Duodenal mucosa (tissue), 2 donors: ENCODE data around the gene LSM4.
"Not testable (repeated sequence)": the region's sequence is repeated elsewhere in the genome, so short reads cannot be mapped to it uniquely, and the experiment has no call there.

Source experiments
- H3K27ac ChIP-seq: one replicate; pipeline ENCODE4 v1.7.0; 2013; ENCODE audit warnings: low read depth, low read length
- H3K27me3 ChIP-seq, 2 donors: one replicate each; pipeline ENCODE4 v1.7.0; 2013; ENCODE audit warnings: low read length in 2 of 2, control low read depth in 1 of 2; ENCODE audit not compliant: insufficient read depth in 2 of 2, control insufficient read depth in 1 of 2
- H3K36me3 ChIP-seq, 2 donors: one replicate each; pipeline ENCODE4 v1.7.0; 2013; ENCODE audit warnings: low read length in 2 of 2, control low read depth in 1 of 2; ENCODE audit not compliant: insufficient read depth in 2 of 2, control insufficient read depth in 1 of 2
- H3K4me1 ChIP-seq, 2 donors: one replicate each; pipeline ENCODE4 v1.7.0; 2013; ENCODE audit warnings: low read length in 2 of 2, control low read depth in 1 of 2; ENCODE audit not compliant: insufficient read depth in 2 of 2, control insufficient read depth in 1 of 2
- H3K4me3 ChIP-seq, 2 donors: one replicate each; pipeline ENCODE4 v1.7.0; 2013; ENCODE audit warnings: low read length in 2 of 2, low read depth in 1 of 2
- H3K9ac ChIP-seq, 2 donors: one replicate each; pipeline ENCODE4 v1.7.0; 2013; ENCODE audit warnings: low read length in 2 of 2, low read depth in 1 of 2
- H3K9me3 ChIP-seq, 2 donors: one replicate each; pipeline ENCODE4 v1.7.0; 2013; ENCODE audit warnings: low read length in 2 of 2, control low read depth in 1 of 2; ENCODE audit not compliant: control insufficient read depth in 1 of 2

Gene LSM4

GRCh38 chr19:18354743-18355142 lies 31.9 kb upstream of the LSM4 start:
- peaks cover 24 to 57% of the 10 kb centered on the region in 2 donors for H3K36me3 ChIP-seq
- H3K4me3 ChIP-seq, H3K9ac ChIP-seq, H3K4me1 ChIP-seq, H3K27me3 ChIP-seq, H3K9me3 ChIP-seq, H3K27ac ChIP-seq: not testable (repeated sequence)

DNA sequence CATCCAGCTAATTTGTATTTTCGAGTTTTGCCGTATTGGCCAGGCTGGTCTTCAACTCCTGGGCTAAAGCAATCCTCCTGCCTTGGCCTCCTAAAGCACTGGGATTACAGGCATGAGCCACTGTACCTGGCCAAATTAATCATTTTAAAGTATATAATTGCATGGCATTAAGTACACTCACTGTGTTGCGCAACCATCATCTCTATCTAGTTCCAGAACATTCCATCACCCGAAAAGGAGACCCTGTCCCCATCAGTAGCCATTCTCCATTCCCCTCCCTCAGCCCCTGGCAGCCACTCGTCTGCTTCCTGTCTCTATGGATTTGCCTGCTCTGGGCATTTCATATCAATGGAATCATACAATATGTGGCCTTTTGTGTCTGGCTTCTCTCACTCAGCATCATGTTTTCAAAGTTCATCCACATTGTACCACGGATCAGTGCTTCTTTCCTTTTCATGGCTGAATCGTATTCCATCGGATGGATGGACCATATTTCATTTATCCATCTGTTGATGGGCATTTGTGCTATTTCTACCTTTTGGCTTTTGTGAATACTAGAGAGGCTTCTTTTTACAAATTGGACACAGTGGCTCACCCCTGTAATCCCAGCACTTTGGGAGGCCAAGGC lies 30.6 kb upstream of the LSM4 start:
- peaks cover 24 to 49% of the 10 kb centered on the region in 2 donors for H3K36me3 ChIP-seq
- H3K9ac ChIP-seq: no peak overlapping the region
- peaks cover 0 to 3% of the 10 kb centered on the region in 2 donors for H3K4me1 ChIP-seq
- no peak overlapping the region for H3K27ac ChIP-seq
- H3K27me3 ChIP-seq: no peaks in the 10 kb centered on the region
- no peaks in the 10 kb centered on the region for H3K9me3 ChIP-seq
- H3K4me3 ChIP-seq: no peak overlapping the region

DNA sequence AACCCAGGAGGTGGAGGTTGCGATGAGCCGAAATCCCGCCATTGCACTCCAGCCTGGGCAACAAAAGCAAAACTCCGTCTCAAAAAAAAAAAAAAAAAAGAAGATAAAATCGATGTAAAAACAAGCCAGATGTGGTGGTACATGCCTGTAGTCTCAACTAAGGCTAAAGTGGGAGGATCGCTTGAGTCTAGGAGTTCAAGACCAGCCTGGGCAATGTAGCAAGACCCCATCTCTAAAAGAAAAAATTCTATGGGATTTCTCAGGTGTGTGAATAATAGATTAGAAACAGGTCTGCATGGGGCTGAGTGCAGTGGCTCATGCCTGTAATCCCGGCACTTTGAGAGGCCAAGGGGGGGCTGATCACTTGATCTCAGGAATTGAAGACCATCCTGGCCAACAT lies 28.7 kb upstream of the LSM4 start:
- Histone ChIP-seq H3K27ac (no peak overlapping the region), H3K27me3 (no peaks in the 10 kb centered on the region), H3K9ac (no peak overlapping the region), H3K9me3 (no peaks in the 10 kb centered on the region), H3K36me3 (peaks cover 12 to 34% of the 10 kb centered on the region in 2 donors), H3K4me1 (no peaks in the 10 kb centered on the region), H3K4me3 (no peak overlapping the region)

DNA sequence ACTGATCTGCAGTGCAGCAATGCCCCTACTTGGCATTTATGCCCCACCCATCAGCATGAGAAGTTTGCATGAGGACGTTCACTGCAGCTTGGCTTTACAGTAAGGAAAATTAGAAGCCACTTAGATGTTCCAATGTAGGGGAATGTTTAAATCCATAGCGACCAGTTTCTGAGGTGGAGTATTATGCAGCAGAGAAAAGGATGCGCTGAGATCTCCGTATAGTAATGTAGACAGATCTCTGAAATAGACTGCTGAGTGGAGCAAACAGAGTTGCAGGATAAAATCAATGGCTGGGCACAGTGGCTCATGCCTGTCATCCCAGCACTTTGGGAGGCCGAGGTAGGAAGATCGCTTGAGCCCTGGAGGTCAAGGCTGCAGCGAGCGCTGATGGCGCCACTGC lies 27.6 kb upstream of the LSM4 start:
- H3K4me1 ChIP-seq: no peaks in the 10 kb centered on the region
- no peaks in the 10 kb centered on the region for H3K9me3 ChIP-seq
- no peaks in the 10 kb centered on the region for H3K27me3 ChIP-seq
- H3K36me3 ChIP-seq: peaks cover 11 to 27% of the 10 kb centered on the region in 2 donors
- H3K9ac ChIP-seq: no peak overlapping the region
- no peak overlapping the region for H3K27ac ChIP-seq
- no peak overlapping the region for H3K4me3 ChIP-seq

DNA sequence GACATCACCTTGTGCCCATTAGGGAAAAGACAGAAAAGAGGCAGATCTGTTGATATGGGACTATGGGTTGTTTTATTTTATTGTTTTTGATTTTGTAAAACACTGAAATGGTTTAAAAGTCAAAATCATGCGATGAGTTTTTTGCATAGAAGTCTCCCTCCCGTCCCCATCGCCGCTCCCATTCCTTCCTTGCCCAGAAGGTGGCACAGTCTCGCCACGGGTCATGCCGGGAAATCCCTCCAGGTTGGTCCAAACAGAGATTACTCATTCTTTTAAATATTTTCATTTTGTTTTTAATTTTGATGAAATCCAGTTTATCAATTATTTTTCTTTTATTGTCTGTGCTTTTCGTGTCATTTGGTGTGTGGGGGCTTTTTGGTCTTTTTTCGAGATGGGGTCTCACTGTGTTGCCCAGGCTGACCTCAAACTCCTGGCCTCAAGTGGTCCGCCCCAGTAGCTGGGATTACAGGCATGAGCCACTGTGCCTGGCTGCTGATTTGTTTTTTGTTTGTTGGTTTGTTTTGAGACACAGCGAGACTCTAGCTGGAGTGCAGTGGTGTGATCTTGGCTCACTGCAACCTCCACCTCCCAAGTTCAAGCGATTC lies 26.8 kb upstream of the LSM4 start:
- Histone ChIP-seq H3K36me3 (peaks cover 9 to 23% of the 10 kb centered on the region in 2 donors), H3K4me1 (no peaks in the 10 kb centered on the region), H3K27me3 (no peaks in the 10 kb centered on the region), H3K4me3 (no peak overlapping the region), H3K27ac (no peak overlapping the region), H3K9me3 (no peaks in the 10 kb centered on the region), H3K9ac (no peak overlapping the region)

DNA sequence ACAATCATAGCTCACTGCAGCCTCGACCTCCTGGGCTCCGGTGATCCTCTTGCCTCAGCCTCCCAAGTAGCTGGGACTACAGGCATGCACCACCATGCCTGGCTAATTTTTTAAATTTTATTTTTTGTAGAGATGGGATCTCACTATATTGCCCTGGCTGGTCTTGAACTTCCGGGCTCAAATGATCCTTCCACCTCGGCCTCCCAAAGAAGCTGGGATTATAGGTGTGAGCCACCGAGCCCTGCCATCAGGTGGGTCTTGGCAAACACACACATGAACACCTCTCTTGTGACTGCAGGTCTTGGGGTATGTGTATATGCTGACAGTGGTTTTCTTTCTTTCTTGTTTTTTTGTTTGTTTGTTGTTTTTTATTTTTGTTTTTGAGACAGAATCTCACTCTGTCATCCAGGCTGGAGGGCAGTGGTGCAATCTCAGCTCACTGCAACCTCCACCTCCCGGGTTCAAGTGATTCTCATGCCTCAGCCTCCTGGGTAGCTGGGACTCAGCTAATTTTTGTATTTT lies 26.0 kb upstream of the LSM4 start:
- H3K9ac ChIP-seq, H3K27ac ChIP-seq, H3K9me3 ChIP-seq, H3K4me1 ChIP-seq, H3K27me3 ChIP-seq, H3K4me3 ChIP-seq: not testable (repeated sequence)
- H3K36me3 ChIP-seq: peaks cover 9 to 21% of the 10 kb centered on the region in 2 donors

- Histone ChIP-seq H3K27ac (no peak overlapping the region), H3K9me3 (no peaks in the 10 kb centered on the region), H3K27me3 (no peaks in the 10 kb centered on the region), H3K36me3 (peaks cover 9 to 21% of the 10 kb centered on the region in 2 donors), H3K4me3 (no peak overlapping the region), H3K4me1 (peaks cover 0 to 4% of the 10 kb centered on the region in 2 donors), H3K9ac (no peak overlapping the region)
Measured at GRCh38 chr19:18348171-18348570, 25.3 kb upstream of the LSM4 start.

GRCh38 chr19:18346091-18346490 lies 23.2 kb upstream of the LSM4 start:
- no peak overlapping the region for H3K9ac ChIP-seq
- H3K4me1 ChIP-seq: peaks cover 8% of the 10 kb centered on the region in 2 donors
- H3K9me3 ChIP-seq: no peaks in the 10 kb centered on the region
- peaks cover 9 to 23% of the 10 kb centered on the region in 2 donors for H3K36me3 ChIP-seq
- H3K4me3 ChIP-seq: no peak overlapping the region
- no peaks in the 10 kb centered on the region for H3K27me3 ChIP-seq
- H3K27ac ChIP-seq: no peak overlapping the region

DNA sequence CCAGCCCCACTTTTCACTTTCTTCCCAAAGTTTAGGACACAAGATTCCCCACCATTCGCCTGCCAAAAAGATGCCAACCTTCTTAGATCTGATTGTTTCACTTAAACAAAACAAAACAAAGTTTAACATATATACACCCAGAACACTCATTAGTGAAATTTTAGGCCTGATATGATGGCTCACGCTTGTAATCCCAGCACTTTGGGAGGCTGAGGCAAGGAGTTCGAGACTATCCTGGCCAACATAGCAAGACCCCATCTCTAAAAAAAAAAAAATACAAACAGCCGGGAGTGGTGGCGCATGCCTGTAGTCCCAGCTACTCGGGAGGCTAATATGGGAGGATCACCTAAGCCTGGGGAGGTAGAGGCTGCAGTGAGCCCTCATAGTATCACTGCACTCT lies 22.4 kb upstream of the LSM4 start:
- peaks cover 8 to 9% of the 10 kb centered on the region in 2 donors for H3K4me1 ChIP-seq
- no peaks in the 10 kb centered on the region for H3K9me3 ChIP-seq
- H3K27ac ChIP-seq: no peak overlapping the region
- peaks cover 6 to 18% of the 10 kb centered on the region in 2 donors for H3K36me3 ChIP-seq
- no peak overlapping the region for H3K9ac ChIP-seq
- H3K27me3 ChIP-seq: no peaks in the 10 kb centered on the region
- no peak overlapping the region for H3K4me3 ChIP-seq

GRCh38 chr19:18344582-18344950 lies 21.7 kb upstream of the LSM4 start:
- no peak overlapping the region for H3K9ac ChIP-seq
- no peaks in the 10 kb centered on the region for H3K9me3 ChIP-seq
- H3K27ac ChIP-seq: no peak overlapping the region
- H3K27me3 ChIP-seq: no peaks in the 10 kb centered on the region
- peaks cover 4 to 17% of the 10 kb centered on the region in 2 donors for H3K36me3 ChIP-seq
- H3K4me3 ChIP-seq: no peak overlapping the region
- peaks cover 15 to 16% of the 10 kb centered on the region in 2 donors for H3K4me1 ChIP-seq
